Caco-2 (cell line): ENCODE data around the gene SLC24A4. TPM values are rescaled to one million over a fixed set of nuclear protein-coding genes. Genes with fewer than 3 reads are reported as not detected.

Experiments
- BruUV-seq: library from RNA; stranded (reverse); fragments of 400-500 nt; replicated peaks from 2 replicates; lab custom pipeline; 2021; lab: Mats Ljungman, UMichigan
- CTCF ChIA-PET: fragments of 300-600 bp; sonication (Branson Sonifier 250); formaldehyde crosslinking; loops from one replicate; lab custom pipeline; 2022; ENCODE audit warnings: antibody characterized with exemption; lab: Charles Lee
- POLR2A ChIA-PET: fragments of 300-600 bp; sonication (Branson Sonifier 250); formaldehyde crosslinking; loops from one replicate; lab custom pipeline; 2022; ENCODE audit warnings: antibody characterized with exemption; lab: Charles Lee
- DNase-seq, 2 experiments: peaks; one replicate each; pipeline versions ENCODE4 v3.0.0 to v3.0.0-alpha.2; 2020 to 2022
- H3K27me3 ChIP-seq: replicated peaks from 2 replicates; pipeline ENCODE4 v1.6.0; 2011; ENCODE audit warnings: low read length; ENCODE audit not compliant: control insufficient read depth, insufficient read depth
- H3K36me3 ChIP-seq: 2 replicates; pipeline ENCODE4 v1.5.1; 2011; ENCODE audit warnings: low read length; ENCODE audit not compliant: control insufficient read depth, insufficient read depth
- H3K4me1 ChIP-seq: fragments of 250-450 bp; sonication (Bioruptor Pico); 2 replicates; pipeline ENCODE4 v1.5.1; 2020; ENCODE audit warnings: mild to moderate bottlenecking
- H3K4me3 ChIP-seq: 2 replicates; pipeline ENCODE4 v1.5.1; 2011; ENCODE audit warnings: low read depth, mild to moderate bottlenecking, control low read depth, low read length
- H3K9me3 ChIP-seq: fragments of 250-450 bp; sonication (Bioruptor Pico); 2 replicates; pipeline ENCODE4 v1.5.1; 2020; ENCODE audit warnings: mild to moderate bottlenecking, moderate library complexity
- H3K27ac Mint-ChIP-seq: one replicate; pipeline ENCODE4 v1.8.0; 2022; ENCODE audit warnings: mixed read lengths; ENCODE audit not compliant: unreplicated experiment
- H3K27me3 Mint-ChIP-seq: one replicate; pipeline ENCODE4 v1.8.0; 2022; ENCODE audit warnings: mixed read lengths; ENCODE audit not compliant: insufficient read depth, unreplicated experiment
- H3K36me3 Mint-ChIP-seq: one replicate; pipeline ENCODE4 v1.8.0; 2022; ENCODE audit warnings: mild to moderate bottlenecking, mixed read lengths; ENCODE audit not compliant: insufficient read depth, unreplicated experiment
- H3K4me1 Mint-ChIP-seq: one replicate; pipeline ENCODE4 v1.8.0; 2022; ENCODE audit warnings: low read depth, mixed read lengths; ENCODE audit not compliant: unreplicated experiment
- H3K4me3 Mint-ChIP-seq: one replicate; pipeline ENCODE4 v1.8.0; 2022; ENCODE audit warnings: mild to moderate bottlenecking, moderate library complexity, mixed read lengths; ENCODE audit not compliant: unreplicated experiment
- H3K9me3 Mint-ChIP-seq: one replicate; pipeline ENCODE4 v1.8.0; 2022; ENCODE audit warnings: mixed read lengths; ENCODE audit not compliant: unreplicated experiment
- intact Hi-C: fragments of 100-400 bp; cut with micrococcal nuclease; formaldehyde crosslinking; loops from one replicate; pipeline ENCODE4 v1.10.0; 2022; ENCODE audit not compliant: unreplicated experiment
- total RNA-seq: library from RNA; stranded (reverse); gene quantifications from 2 replicates; pipeline ENCODE4 v1.2.3, GENCODE V29; 2022
- TF ChIP-seq, protein P1 (sequence below), 2 experiments: fragments of 200-600 bp in 1 of 2; IDR thresholded peaks; 1 replicate in 1 of 2; 2 replicates in 1 of 2; pipeline versions ENCODE4 v1.5.1 to v1.8.0; 2011 to 2022; ENCODE audit warnings: antibody characterized with exemption in 1 of 2, control low read depth in 1 of 2, inconsistent platforms in 1 of 2, low read depth in 1 of 2, low read length in 1 of 2, mild to moderate bottlenecking in 1 of 2, moderate library complexity in 1 of 2; ENCODE audit not compliant: insufficient read depth in 1 of 2, severe bottlenecking in 1 of 2, unreplicated experiment in 1 of 2

Gene SLC24A4
- total RNA-seq, 1 experiment from 2014 or later, result not detected

DNA sequence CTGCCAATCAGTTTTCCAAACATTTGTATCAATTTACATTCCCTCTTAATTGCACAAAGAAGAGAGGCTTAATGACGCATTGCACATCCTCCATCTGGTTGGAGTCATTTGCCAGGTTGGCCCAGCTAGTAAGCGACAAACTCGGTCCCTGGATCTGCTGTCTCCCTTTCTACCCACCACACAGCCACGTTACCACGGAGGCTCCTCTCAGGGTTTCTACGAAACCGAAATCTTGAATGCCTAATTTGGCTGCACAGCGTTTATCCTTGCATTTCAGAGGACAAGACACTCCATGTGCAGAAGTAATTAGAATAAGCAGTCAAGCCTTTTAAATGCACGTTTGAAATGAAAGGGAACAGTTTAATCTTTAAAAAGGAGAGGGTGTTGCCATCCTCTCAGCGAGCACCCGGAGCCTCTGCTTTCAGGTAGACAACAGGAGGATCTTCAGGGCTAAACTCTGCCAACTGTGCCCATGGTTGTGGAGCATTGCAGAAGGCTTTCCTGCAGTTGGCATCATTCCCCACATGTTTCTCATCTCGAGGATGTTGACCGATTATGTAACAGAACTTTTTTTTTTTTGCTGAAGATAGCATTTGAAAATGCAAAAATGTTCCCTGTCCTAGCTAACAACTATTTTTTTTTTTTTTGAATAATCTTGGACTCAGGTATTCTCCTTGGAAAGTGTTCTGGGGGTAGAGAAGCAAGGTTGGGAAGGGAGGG lies 37.8 kb downstream of the SLC24A4 start:
- Histone ChIP-seq H3K36me3 (no peaks in the 10 kb centered on the region), H3K27me3 (no peaks in the 10 kb centered on the region), H3K9me3 (no peaks in the 10 kb centered on the region), H3K4me1 (no peaks in the 10 kb centered on the region), H3K4me3 (no peak overlapping the region)
- Mint-ChIP-seq H3K36me3 (no peaks in the 10 kb centered on the region), H3K27me3 (peaks cover 17% of the 10 kb centered on the region), H3K9me3 (no peaks in the 10 kb centered on the region), H3K4me3 (no peak overlapping the region), H3K4me1 (no peaks in the 10 kb centered on the region), H3K27ac (no peak overlapping the region)
- no peak for DNase-seq
- ChIA-PET POLR2A (no interaction called here), CTCF (no interaction called here)
- BruUV-seq, result no TSS peak
- intact Hi-C loops, result no loop called here
- TF ChIP-seq, protein P1, sequence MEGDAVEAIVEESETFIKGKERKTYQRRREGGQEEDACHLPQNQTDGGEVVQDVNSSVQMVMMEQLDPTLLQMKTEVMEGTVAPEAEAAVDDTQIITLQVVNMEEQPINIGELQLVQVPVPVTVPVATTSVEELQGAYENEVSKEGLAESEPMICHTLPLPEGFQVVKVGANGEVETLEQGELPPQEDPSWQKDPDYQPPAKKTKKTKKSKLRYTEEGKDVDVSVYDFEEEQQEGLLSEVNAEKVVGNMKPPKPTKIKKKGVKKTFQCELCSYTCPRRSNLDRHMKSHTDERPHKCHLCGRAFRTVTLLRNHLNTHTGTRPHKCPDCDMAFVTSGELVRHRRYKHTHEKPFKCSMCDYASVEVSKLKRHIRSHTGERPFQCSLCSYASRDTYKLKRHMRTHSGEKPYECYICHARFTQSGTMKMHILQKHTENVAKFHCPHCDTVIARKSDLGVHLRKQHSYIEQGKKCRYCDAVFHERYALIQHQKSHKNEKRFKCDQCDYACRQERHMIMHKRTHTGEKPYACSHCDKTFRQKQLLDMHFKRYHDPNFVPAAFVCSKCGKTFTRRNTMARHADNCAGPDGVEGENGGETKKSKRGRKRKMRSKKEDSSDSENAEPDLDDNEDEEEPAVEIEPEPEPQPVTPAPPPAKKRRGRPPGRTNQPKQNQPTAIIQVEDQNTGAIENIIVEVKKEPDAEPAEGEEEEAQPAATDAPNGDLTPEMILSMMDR (IDR thresholded peaks at IDR 0.05; ENCODE audit: insufficient read depth in 1 of 2, low read depth in 1 of 2, low read length in 1 of 2, severe bottlenecking in 1 of 2, unreplicated experiment in 1 of 2), result no peak

- Histone ChIP-seq H3K27me3 (no peaks in the 10 kb centered on the region), H3K9me3 (no peaks in the 10 kb centered on the region), H3K4me1 (no peaks in the 10 kb centered on the region), H3K36me3 (no peaks in the 10 kb centered on the region), H3K4me3 (no peak overlapping the region)
- intact Hi-C loops, result no loop called here
- Mint-ChIP-seq H3K4me1 (no peaks in the 10 kb centered on the region), H3K9me3 (no peaks in the 10 kb centered on the region), H3K36me3 (no peaks in the 10 kb centered on the region), H3K27ac (no peak overlapping the region), H3K4me3 (no peak overlapping the region), H3K27me3 (peaks cover 20% of the 10 kb centered on the region)
- no peak for DNase-seq
- no TSS peak for BruUV-seq
- ChIA-PET CTCF (no interaction called here), POLR2A (no interaction called here)
- TF ChIP-seq, protein P1 (IDR thresholded peaks at IDR 0.05; ENCODE audit: insufficient read depth in 1 of 2, low read depth in 1 of 2, low read length in 1 of 2, severe bottlenecking in 1 of 2, unreplicated experiment in 1 of 2), result no peak
Measured at GRCh38 chr14:92362781-92363235, 39.8 kb downstream of the SLC24A4 start.

DNA sequence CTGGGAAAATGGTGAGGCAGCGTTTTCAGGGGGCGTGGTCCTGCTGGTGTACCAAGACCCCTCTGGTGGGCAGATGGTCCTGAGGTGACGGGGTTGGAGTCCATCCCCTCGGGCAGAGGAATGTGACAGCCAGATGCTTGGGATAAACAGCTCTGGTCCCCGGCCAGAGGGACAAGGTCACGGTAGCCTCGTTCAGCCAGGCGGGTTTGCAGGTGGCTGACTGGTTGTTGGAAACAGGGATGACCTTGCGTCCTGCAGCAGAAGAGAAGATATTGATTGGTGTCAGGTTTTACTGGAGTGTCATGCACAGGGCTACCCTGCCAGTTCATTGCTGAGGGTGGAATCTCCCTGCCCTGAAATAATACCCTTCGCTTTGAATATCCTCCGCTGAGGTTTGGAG lies 43.3 kb downstream of the SLC24A4 start:
- Histone ChIP-seq H3K36me3 (no peaks in the 10 kb centered on the region), H3K4me1 (no peaks in the 10 kb centered on the region), H3K9me3 (no peaks in the 10 kb centered on the region), H3K4me3 (no peak overlapping the region), H3K27me3 (no peaks in the 10 kb centered on the region)
- POLR2A ChIA-PET, result no interaction called here
- Mint-ChIP-seq H3K4me3 (no peak overlapping the region), H3K9me3 (no peaks in the 10 kb centered on the region), H3K4me1 (no peaks in the 10 kb centered on the region), H3K27ac (no peak overlapping the region), H3K36me3 (no peaks in the 10 kb centered on the region), H3K27me3 (peaks cover 34% of the 10 kb centered on the region)
- no TSS peak for BruUV-seq
- no peak for DNase-seq
- TF ChIP-seq, protein P1 (IDR thresholded peaks at IDR 0.05; ENCODE audit: insufficient read depth in 1 of 2, low read depth in 1 of 2, low read length in 1 of 2, severe bottlenecking in 1 of 2, unreplicated experiment in 1 of 2), result no peak
- intact Hi-C loops, result no loop called here
- CTCF ChIA-PET, result no interaction called here
